ENCODE results near the gene KPNA6. TPM values are rescaled to one million over a fixed set of nuclear protein-coding genes. Genes with fewer than 3 reads are reported as not detected.
A peak's percentile ranks its signal among the peaks of the same experiment; 100 is the strongest.

KPNA6 gene
- total and polyA plus RNA-seq, 9 of the 15 experiments (the other 6 are each of a cell fraction or from before 2014, with no cell fraction given), result 20.1 to 54.6 (median 32.2) TPM

DNA sequence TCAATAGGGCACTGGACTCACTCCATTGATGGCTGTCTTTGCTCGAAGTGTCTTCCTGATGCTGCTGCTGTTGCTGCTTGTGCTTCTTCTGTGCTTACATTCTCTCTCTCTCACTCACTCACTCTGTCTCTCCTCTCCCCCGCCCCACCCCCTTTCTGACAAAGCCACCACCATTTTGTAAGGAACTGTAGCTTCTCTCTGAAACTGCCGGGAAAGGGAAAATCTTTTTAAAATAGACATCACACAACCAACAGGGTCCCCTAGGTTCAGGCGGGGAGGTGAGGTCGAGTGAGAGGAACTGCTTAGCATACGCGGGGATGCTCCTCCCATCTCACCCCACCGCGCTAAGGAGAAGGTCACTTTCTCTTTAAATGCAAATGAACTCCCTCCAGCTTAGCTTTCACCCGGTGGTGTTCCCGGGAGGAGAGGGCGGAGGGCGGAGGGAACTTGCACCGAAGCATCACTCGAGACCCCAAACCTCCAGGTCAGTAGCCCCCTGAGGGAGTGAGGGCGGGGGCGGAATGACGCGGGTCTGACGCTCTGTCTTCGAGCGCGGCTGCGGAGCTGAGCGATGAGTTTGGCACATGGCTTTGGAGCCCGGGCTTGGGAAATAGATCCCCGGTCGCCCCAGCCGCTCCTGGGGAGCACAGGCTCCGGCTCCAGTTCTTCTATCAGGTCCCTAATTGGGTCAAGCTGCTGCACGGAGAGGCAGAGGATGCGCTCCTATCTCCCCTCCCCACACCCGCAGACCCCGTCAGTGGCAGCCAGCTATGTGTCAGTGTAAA lies 92.6 kb downstream of the KPNA6 start, which contains the start of gene CCDC28B (continued):
- TF ChIP-seq NUFIP1 (IDR thresholded peaks at IDR 0.05; ENCODE audit: partially characterized antibody), result no peak
- TF ChIP-seq, protein P1, sequence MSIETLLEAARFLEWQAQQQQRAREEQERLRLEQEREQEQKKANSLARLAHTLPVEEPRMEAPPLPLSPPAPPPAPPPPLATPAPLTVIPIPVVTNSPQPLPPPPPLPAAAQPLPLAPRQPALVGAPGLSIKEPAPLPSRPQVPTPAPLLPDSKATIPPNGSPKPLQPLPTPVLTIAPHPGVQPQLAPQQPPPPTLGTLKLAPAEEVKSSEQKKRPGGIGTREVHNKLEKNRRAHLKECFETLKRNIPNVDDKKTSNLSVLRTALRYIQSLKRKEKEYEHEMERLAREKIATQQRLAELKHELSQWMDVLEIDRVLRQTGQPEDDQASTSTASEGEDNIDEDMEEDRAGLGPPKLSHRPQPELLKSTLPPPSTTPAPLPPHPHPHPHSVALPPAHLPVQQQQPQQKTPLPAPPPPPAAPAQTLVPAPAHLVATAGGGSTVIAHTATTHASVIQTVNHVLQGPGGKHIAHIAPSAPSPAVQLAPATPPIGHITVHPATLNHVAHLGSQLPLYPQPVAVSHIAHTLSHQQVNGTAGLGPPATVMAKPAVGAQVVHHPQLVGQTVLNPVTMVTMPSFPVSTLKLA (conservative IDR thresholded peaks at IDR 0.05), result peak; percentile 78 to 86
- TF ChIP-seq MEIS2 (IDR thresholded peaks at IDR 0.05; ENCODE audit: partially characterized antibody), result no peak
- no peak for TF ChIP-seq FOXK1 (CRISPR knock-in tag; IDR thresholded peaks at IDR 0.05; ENCODE audit: borderline replicate concordance)
- TF ChIP-seq HDAC2 (IDR thresholded peaks at IDR 0.05), result no peak; the same call in 1 of the 2 replicates
- TF ChIP-seq RBM34 (IDR thresholded peaks at IDR 0.05; ENCODE audit: borderline replicate concordance, insufficient read depth, low read length), result no peak
- TF ChIP-seq, protein P2, sequence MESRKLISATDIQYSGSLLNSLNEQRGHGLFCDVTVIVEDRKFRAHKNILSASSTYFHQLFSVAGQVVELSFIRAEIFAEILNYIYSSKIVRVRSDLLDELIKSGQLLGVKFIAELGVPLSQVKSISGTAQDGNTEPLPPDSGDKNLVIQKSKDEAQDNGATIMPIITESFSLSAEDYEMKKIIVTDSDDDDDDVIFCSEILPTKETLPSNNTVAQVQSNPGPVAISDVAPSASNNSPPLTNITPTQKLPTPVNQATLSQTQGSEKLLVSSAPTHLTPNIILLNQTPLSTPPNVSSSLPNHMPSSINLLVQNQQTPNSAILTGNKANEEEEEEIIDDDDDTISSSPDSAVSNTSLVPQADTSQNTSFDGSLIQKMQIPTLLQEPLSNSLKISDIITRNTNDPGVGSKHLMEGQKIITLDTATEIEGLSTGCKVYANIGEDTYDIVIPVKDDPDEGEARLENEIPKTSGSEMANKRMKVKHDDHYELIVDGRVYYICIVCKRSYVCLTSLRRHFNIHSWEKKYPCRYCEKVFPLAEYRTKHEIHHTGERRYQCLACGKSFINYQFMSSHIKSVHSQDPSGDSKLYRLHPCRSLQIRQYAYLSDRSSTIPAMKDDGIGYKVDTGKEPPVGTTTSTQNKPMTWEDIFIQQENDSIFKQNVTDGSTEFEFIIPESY (CRISPR knock-in tag; IDR thresholded peaks at IDR 0.05), result peak; percentile 66; the same call in 1 of the 2 replicates
- TF ChIP-seq ZNF41 (CRISPR knock-in tag; conservative IDR thresholded peaks at IDR 0.05), result peak; percentile 42; the same call in 1 of the 2 replicates
- TF ChIP-seq MCM3 (IDR thresholded peaks at IDR 0.05), result no peak
- no peak for TF ChIP-seq CEBPB (tag; IDR thresholded peaks at IDR 0.05)
- 0 out of 4 replicates have a peak, but pooled peaks of 1 of the 2 experiments have one; percentile 9 for TF ChIP-seq KDM4B (IDR thresholded peaks at IDR 0.05; ENCODE audit: borderline replicate concordance in 2 of 2, low read depth in 1 of 2)
- no peak for TF ChIP-seq XRCC4 (IDR thresholded peaks at IDR 0.05; ENCODE audit: extremely low read depth, insufficient read depth, insufficient read length)
- TF ChIP-seq ZNF830 (CRISPR knock-in tag; IDR thresholded peaks at IDR 0.05), result no peak
- no peak for TF ChIP-seq FOXJ3 (CRISPR knock-in tag; IDR thresholded peaks at IDR 0.05)
- TF ChIP-seq ZNF121 (CRISPR knock-in tag; conservative IDR thresholded peaks at IDR 0.05), result no peak
- TF ChIP-seq CBX2 (IDR thresholded peaks at IDR 0.05; ENCODE audit: insufficient read depth, low read length, poor library complexity, severe bottlenecking), result no peak
- no peak for TF ChIP-seq MAFK (IDR thresholded peaks at IDR 0.05; ENCODE audit: low read length)
- no peak for TF ChIP-seq IFI16 (CRISPR knock-in tag; IDR thresholded peaks at IDR 0.05)
- no peak for TF ChIP-seq ZSCAN29 (IDR thresholded peaks at IDR 0.05)
- no peak for TF ChIP-seq EP300 (IDR thresholded peaks at IDR 0.05; ENCODE audit: low read length)
- no peak for TF ChIP-seq ARHGAP35 (IDR thresholded peaks at IDR 0.05; ENCODE audit: partially characterized antibody)
- no peak for TF ChIP-seq KLF10 (CRISPR knock-in tag; IDR thresholded peaks at IDR 0.05)
- TF ChIP-seq ZC3H11A (IDR thresholded peaks at IDR 0.05; ENCODE audit: low read depth, low read length), result peak; percentile 35; the same call in 1 of the 2 replicates
- TF ChIP-seq CREM (IDR thresholded peaks at IDR 0.05; ENCODE audit: low read depth), result peak; percentile 88
- TF ChIP-seq NR3C1 (CRISPR knock-in tag; IDR thresholded peaks at IDR 0.05), result no peak
- TF ChIP-seq, protein P3, sequence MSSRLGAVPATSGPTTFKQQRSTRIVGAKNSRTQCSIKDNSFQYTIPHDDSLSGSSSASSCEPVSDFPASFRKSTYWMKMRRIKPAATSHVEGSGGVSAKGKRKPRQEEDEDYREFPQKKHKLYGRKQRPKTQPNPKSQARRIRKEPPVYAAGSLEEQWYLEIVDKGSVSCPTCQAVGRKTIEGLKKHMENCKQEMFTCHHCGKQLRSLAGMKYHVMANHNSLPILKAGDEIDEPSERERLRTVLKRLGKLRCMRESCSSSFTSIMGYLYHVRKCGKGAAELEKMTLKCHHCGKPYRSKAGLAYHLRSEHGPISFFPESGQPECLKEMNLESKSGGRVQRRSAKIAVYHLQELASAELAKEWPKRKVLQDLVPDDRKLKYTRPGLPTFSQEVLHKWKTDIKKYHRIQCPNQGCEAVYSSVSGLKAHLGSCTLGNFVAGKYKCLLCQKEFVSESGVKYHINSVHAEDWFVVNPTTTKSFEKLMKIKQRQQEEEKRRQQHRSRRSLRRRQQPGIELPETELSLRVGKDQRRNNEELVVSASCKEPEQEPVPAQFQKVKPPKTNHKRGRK (tag; IDR thresholded peaks at IDR 0.05), result no peak
